CD8-positive, alpha-beta memory T cell (primary cell): ENCODE data around the gene SRGN. TPM values are rescaled to one million over a fixed set of nuclear protein-coding genes. Genes with fewer than 3 reads are reported as not detected.
"Not testable (repeated sequence)": the region's sequence is repeated elsewhere in the genome, so short reads cannot be mapped to it uniquely, and the experiment has no call there.

Experiments used
- CTCF ChIA-PET: fragments of 350-600 bp; sonication (Branson Sonifier 250); formaldehyde crosslinking; loops from one replicate; lab custom pipeline; 2021; ENCODE audit warnings: antibody characterized with exemption; lab: Charles Lee
- POLR2A ChIA-PET: fragments of 350-600 bp; sonication (Branson Sonifier 250); formaldehyde crosslinking; loops from one replicate; lab custom pipeline; 2021; ENCODE audit warnings: antibody characterized with exemption; lab: Charles Lee
- DNase-seq, 5 donors: peaks; one replicate each; pipeline versions ENCODE4 v3.0.0 to v3.0.0-alpha.2; 2020 to 2022; ENCODE audit warnings: mixed read lengths in 1 of 5
- H3K27ac ChIP-seq: one replicate; pipeline ENCODE4 v1.7.0; 2013; ENCODE audit warnings: low read depth, mild to moderate bottlenecking, low read length, moderate library complexity
- H3K27me3 ChIP-seq: 2 replicates; pipeline ENCODE4 v1.7.0; 2013; ENCODE audit warnings: low read length, mild to moderate bottlenecking; ENCODE audit not compliant: insufficient read depth, poor library complexity, severe bottlenecking
- H3K36me3 ChIP-seq: 2 replicates; pipeline ENCODE4 v1.7.0; 2013; ENCODE audit warnings: mild to moderate bottlenecking, low read length, moderate library complexity; ENCODE audit not compliant: insufficient read depth
- H3K4me1 ChIP-seq: 2 replicates; pipeline ENCODE4 v1.7.0; 2013; ENCODE audit warnings: mild to moderate bottlenecking, low read length, moderate library complexity; ENCODE audit not compliant: insufficient read depth
- H3K4me3 ChIP-seq: 2 replicates; pipeline ENCODE4 v1.7.0; 2013; ENCODE audit warnings: mild to moderate bottlenecking, low read length
- H3K9me3 ChIP-seq: 2 replicates; pipeline ENCODE4 v1.7.0; 2013; ENCODE audit warnings: mild to moderate bottlenecking, low read length
- H3K27ac Mint-ChIP-seq, 8 donors: one replicate each; pipeline ENCODE4 v1.8.0; 2020 to 2021; ENCODE audit warnings: mixed read lengths in 8 of 8, mild to moderate bottlenecking in 6 of 8, inconsistent platforms in 3 of 8, moderate library complexity in 3 of 8
- H3K27me3 Mint-ChIP-seq, 2 donors: one replicate each; pipeline ENCODE4 v1.8.0; 2020 to 2021; ENCODE audit warnings: mixed read lengths in 2 of 2, mild to moderate bottlenecking in 1 of 2, moderate library complexity in 1 of 2
- H3K36me3 Mint-ChIP-seq, 3 donors: one replicate each; pipeline ENCODE4 v1.8.0; 2020 to 2021; ENCODE audit warnings: mixed read lengths in 3 of 3, inconsistent platforms in 1 of 3, mild to moderate bottlenecking in 1 of 3
- H3K4me1 Mint-ChIP-seq, 3 donors: one replicate each; pipeline ENCODE4 v1.8.0; 2020 to 2021; ENCODE audit warnings: mixed read lengths in 3 of 3, inconsistent platforms in 1 of 3, mild to moderate bottlenecking in 1 of 3
- H3K4me3 Mint-ChIP-seq, 7 donors: one replicate each; pipeline ENCODE4 v1.8.0; 2020 to 2021; ENCODE audit warnings: mixed read lengths in 7 of 7, mild to moderate bottlenecking in 6 of 7, moderate library complexity in 4 of 7, inconsistent platforms in 2 of 7
- H3K9me3 Mint-ChIP-seq, 5 donors: one replicate each; pipeline ENCODE4 v1.8.0; 2020 to 2022; ENCODE audit warnings: mixed read lengths in 5 of 5, mild to moderate bottlenecking in 3 of 5, moderate library complexity in 2 of 5, inconsistent platforms in 1 of 5
- polyA plus RNA-seq: library from polyadenylated mRNA; unstranded; fragments of 300-500 nt; fragmentation: Illumina TruSeq; gene quantifications from one replicate; pipeline ENCODE4 v1.2.3, GENCODE V29; 2021
- total RNA-seq, 2 experiments: library from RNA; stranded (reverse); gene quantifications; one replicate each; pipeline ENCODE4 v1.2.3, GENCODE V29; 2021

Gene SRGN, protein sequence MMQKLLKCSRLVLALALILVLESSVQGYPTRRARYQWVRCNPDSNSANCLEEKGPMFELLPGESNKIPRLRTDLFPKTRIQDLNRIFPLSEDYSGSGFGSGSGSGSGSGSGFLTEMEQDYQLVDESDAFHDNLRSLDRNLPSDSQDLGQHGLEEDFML
- total RNA-seq = 100 to 1,000 TPM; 659 to 662 TPM
- polyA plus RNA-seq = 274 TPM

DNA sequence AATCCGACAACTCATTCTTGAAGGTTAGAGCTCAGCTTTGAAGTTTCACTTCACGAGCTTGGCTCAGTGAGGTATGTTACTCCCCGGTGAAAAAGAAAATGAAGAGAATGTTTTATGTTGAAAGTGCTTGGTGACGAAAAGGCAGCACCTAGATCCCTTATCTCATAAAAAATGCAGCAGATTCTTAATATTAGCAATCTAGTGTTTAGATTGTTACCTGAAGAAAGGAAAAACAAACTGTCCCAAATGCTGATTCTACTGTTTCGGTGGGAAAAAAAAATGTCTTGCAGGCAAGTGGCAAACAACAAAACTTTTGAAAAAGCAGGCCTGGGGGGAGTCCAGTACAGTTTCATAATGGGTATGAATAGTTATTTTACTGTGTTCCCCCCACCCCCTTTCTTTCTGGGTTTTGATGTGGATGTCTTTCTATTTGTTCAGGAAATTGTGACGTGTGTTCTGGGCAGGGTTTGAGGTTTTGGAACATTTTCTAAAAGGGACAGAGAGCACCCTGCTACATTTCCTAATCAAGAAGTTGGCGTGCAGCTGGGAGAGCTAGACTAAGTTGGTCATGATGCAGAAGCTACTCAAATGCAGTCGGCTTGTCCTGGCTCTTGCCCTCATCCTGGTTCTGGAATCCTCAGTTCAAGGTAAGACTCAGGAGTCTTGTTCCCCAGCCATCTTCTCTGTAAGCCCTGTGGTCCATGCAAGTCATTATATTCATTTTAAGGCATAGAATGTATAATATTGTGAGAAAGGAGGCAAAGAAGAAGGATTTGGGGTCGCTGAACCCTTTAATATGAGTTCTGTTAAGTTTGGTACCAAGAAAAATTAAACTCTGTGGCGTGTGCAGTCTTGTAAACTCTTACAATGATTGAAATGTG lies at the start of gene SRGN:
TSS of gene SRGN (plus strand) at position 514 of the 881 bp plus-strand sequence. CDS start at position 569, 55 bp downstream.
- Mint-ChIP-seq H3K4me1 (peaks cover 45 to 60% (median 58%) of the 10 kb centered on the region in 3 donors), H3K27me3 (peaks cover 0 to 1% of the 10 kb centered on the region in 2 donors), H3K9me3 (no peaks in the 10 kb centered on the region), H3K36me3 (peaks cover 0 to 38% (median 3%) of the 10 kb centered on the region in 3 donors), H3K4me3 (peak within 1 kb of the TSS; percentile 86 to 98 (median 95)), H3K27ac (peak within 1 kb of the TSS; percentile 97 to 99 (median 98))
- Histone ChIP-seq H3K4me3 (peak within 1 kb of the TSS; percentile 87), H3K27ac (peak within 1 kb of the TSS; percentile 98), H3K4me1 (peaks cover 46% of the 10 kb centered on the region), H3K36me3 (no peaks in the 10 kb centered on the region), H3K9me3 (no peaks in the 10 kb centered on the region), H3K27me3 (no peaks in the 10 kb centered on the region)
- ChIA-PET CTCF (interaction anchor here (0.7 to 2.6 kb wide), 6 partner anchors 28 to 451 kb away, joined by 3 to 22 read pairs (median 5); no protein-coding TSS in a partner anchor), POLR2A (interaction anchor here (0.6 to 1.6 kb wide), 6 partner anchors 11 to 83 kb away, joined by 3 to 22 read pairs (median 4); no protein-coding TSS in a partner anchor)
- peak; percentile 55 to 90 (median 88) for DNase-seq

DNA sequence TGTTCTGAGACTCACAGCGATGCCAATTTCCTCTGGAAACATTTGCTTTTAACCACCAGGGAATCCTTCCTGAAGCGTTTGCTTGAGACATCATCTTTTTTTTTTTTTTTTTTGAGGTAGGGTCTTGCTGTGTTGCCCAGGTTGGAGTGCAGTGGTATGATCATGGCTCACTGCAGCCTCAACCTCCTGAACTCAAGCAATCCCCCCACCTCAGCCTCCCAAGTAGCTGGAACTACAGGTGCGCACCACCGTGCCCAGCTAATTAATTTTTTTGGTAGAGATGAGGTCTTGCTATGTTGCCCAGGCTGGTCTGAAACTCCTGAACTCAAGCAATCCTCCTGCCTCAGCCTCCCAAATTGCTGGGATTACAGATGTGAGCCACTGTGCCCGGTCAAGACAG lies 47.0 kb upstream of the SRGN start:
- H3K27ac Mint-ChIP-seq, H3K27ac ChIP-seq, DNase-seq, POLR2A ChIA-PET, H3K27me3 ChIP-seq, H3K36me3 Mint-ChIP-seq, H3K4me3 ChIP-seq, H3K9me3 ChIP-seq, H3K36me3 ChIP-seq, H3K27me3 Mint-ChIP-seq, H3K9me3 Mint-ChIP-seq, H3K4me3 Mint-ChIP-seq: not testable (repeated sequence)
- peaks cover 24 to 32% (median 25%) of the 10 kb centered on the region in 3 donors for H3K4me1 Mint-ChIP-seq
- CTCF ChIA-PET = interaction anchor here (1.4 kb wide), 1 partner anchor 34 kb away, joined by 3 read pairs; no protein-coding TSS in a partner anchor
- peaks cover 23% of the 10 kb centered on the region for H3K4me1 ChIP-seq

GRCh38 chr10:69042417-69042816 lies 45.5 kb upstream of the SRGN start:
- no peaks in the 10 kb centered on the region for H3K9me3 ChIP-seq
- no peaks in the 10 kb centered on the region for H3K36me3 ChIP-seq
- H3K36me3 Mint-ChIP-seq = peaks cover 0 to 3% (median 0%) of the 10 kb centered on the region in 3 donors
- no peak overlapping the region for H3K27ac ChIP-seq
- POLR2A ChIA-PET = interaction anchor here (0.5 kb wide), 1 partner anchor 283 kb away, joined by 7 read pairs; no protein-coding TSS in a partner anchor
- H3K4me3 ChIP-seq = no peak overlapping the region
- no peaks in the 10 kb centered on the region for H3K9me3 Mint-ChIP-seq
- DNase-seq = no peak
- peak overlapping the region in 1 of 7 donors; percentile 18 for H3K4me3 Mint-ChIP-seq
- no peaks in the 10 kb centered on the region for H3K27me3 ChIP-seq
- H3K27ac Mint-ChIP-seq = peak overlapping the region in 3 of 8 donors; percentile 7 to 17 (median 11)
- CTCF ChIA-PET = interaction anchor here (1.4 kb wide), 1 partner anchor 36 kb away, joined by 3 read pairs; no protein-coding TSS in a partner anchor
- H3K27me3 Mint-ChIP-seq = no peaks in the 10 kb centered on the region
- H3K4me1 ChIP-seq = peaks cover 32% of the 10 kb centered on the region
- peaks cover 29 to 44% (median 32%) of the 10 kb centered on the region in 3 donors for H3K4me1 Mint-ChIP-seq

DNA sequence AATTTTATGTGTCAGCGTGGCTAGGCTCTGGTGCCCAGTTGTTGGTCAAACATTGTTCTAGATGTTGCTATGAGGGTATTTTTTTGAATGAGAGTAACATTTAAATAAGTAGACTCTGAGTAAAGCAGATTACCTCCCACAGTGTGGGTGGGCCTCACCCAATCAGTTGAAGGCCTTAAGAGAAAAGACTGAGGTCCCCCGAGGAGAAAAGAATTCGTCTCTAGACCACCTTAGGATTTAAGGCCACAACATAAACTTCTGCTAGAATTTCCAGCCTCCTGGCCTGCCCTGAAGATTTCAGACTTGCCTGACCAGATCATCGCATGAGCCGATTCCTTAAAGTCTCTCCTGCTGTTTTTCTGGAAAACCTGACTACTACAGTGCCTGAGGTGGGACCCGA lies 45.1 kb upstream of the SRGN start:
- peaks cover 29 to 44% (median 33%) of the 10 kb centered on the region in 3 donors for H3K4me1 Mint-ChIP-seq
- Histone ChIP-seq H3K36me3 (no peaks in the 10 kb centered on the region), H3K27me3 (no peaks in the 10 kb centered on the region), H3K27ac (no peak overlapping the region), H3K4me1 (peaks cover 32% of the 10 kb centered on the region), H3K9me3 (no peaks in the 10 kb centered on the region), H3K4me3 (no peak overlapping the region)
- peaks cover 0 to 3% (median 0%) of the 10 kb centered on the region in 3 donors for H3K36me3 Mint-ChIP-seq
- ChIA-PET POLR2A (no interaction called here), CTCF (no interaction called here)
- no peak for DNase-seq
- H3K9me3 Mint-ChIP-seq = no peaks in the 10 kb centered on the region
- no peaks in the 10 kb centered on the region for H3K27me3 Mint-ChIP-seq
- peak overlapping the region in 1 of 7 donors; percentile 18 for H3K4me3 Mint-ChIP-seq
- peak overlapping the region in 4 of 8 donors; percentile 7 to 70 (median 10) for H3K27ac Mint-ChIP-seq

GRCh38 chr10:69043931-69044531 lies 43.9 kb upstream of the SRGN start:
- H3K4me3 Mint-ChIP-seq = peak overlapping the region; percentile 7 to 81 (median 71)

GRCh38 chr10:69044546-69044945 lies 43.4 kb upstream of the SRGN start:
- no peaks in the 10 kb centered on the region for H3K9me3 Mint-ChIP-seq
- H3K27me3 ChIP-seq = no peaks in the 10 kb centered on the region
- no peak for DNase-seq
- H3K9me3 ChIP-seq = no peaks in the 10 kb centered on the region
- peak overlapping the region; percentile 45 for H3K27ac ChIP-seq
- no peaks in the 10 kb centered on the region for H3K36me3 ChIP-seq
- peaks cover 31 to 50% (median 36%) of the 10 kb centered on the region in 3 donors for H3K4me1 Mint-ChIP-seq
- CTCF ChIA-PET = interaction anchor here (0.8 to 2.3 kb wide), 6 partner anchors 16 to 50 kb away, joined by 3 to 10 read pairs (median 5); partner anchors contain the start of gene SRGN
- POLR2A ChIA-PET = interaction anchor here (1.1 to 2.4 kb wide), 3 partner anchors 11 to 43 kb away, joined by 3 to 22 read pairs (median 6); partner anchors contain the start of gene SRGN
- H3K4me3 Mint-ChIP-seq = peak overlapping the region; percentile 7 to 83 (median 75)
- peaks cover 40% of the 10 kb centered on the region for H3K4me1 ChIP-seq
- peak overlapping the region; percentile 88 to 100 (median 98) for H3K27ac Mint-ChIP-seq
- no peaks in the 10 kb centered on the region for H3K27me3 Mint-ChIP-seq
- H3K36me3 Mint-ChIP-seq = peaks cover 0 to 3% (median 0%) of the 10 kb centered on the region in 3 donors
- H3K4me3 ChIP-seq = no peak overlapping the region

More at GRCh38 chr10:69043931-69044531, 43.9 kb upstream of the SRGN start:
- Histone ChIP-seq H3K9me3 (no peaks in the 10 kb centered on the region), H3K4me3 (no peak overlapping the region), H3K27ac (peak overlapping the region; percentile 45), H3K4me1 (peaks cover 40% of the 10 kb centered on the region), H3K27me3 (no peaks in the 10 kb centered on the region), H3K36me3 (no peaks in the 10 kb centered on the region)
- no peaks in the 10 kb centered on the region for H3K9me3 Mint-ChIP-seq
- peak in 4 of 5 donors; percentile 15 to 66 (median 36) for DNase-seq
- H3K36me3 Mint-ChIP-seq = peaks cover 0 to 3% (median 0%) of the 10 kb centered on the region in 3 donors
- CTCF ChIA-PET = interaction anchor here (0.8 to 2.3 kb wide), 6 partner anchors 17 to 51 kb away, joined by 3 to 10 read pairs (median 5); partner anchors contain the start of gene SRGN
- H3K4me1 Mint-ChIP-seq = peaks cover 31 to 50% (median 36%) of the 10 kb centered on the region in 3 donors
- POLR2A ChIA-PET = interaction anchor here (0.5 to 2.4 kb wide), 4 partner anchors 11 to 87 kb away, joined by 3 to 22 read pairs (median 5); partner anchors contain the start of gene SRGN
- no peaks in the 10 kb centered on the region for H3K27me3 Mint-ChIP-seq
- H3K27ac Mint-ChIP-seq = peak overlapping the region; percentile 88 to 100 (median 98)
